Vagina (tissue), 2 donors: ENCODE measurements around the gene KRTAP10-1. TPM values are rescaled to one million over a fixed set of nuclear protein-coding genes. Genes with fewer than 3 reads are reported as not detected.
A peak's percentile ranks its signal among the peaks of the same experiment; 100 is the strongest.

Source experiments
- DNase-seq, 2 donors: peaks; one replicate each; pipeline ENCODE4 v3.0.0-alpha.2; 2017; ENCODE audit errors: extremely low spot score in 2 of 2
- H3K27ac ChIP-seq: fragments of 200-600 bp; sonication (generic); one replicate; pipeline ENCODE4 v1.5.1; 2019
- H3K27me3 ChIP-seq: fragments of 200-600 bp; sonication (generic); one replicate; pipeline ENCODE4 v1.5.1; 2019
- H3K36me3 ChIP-seq, 2 donors: fragments of 200-600 bp; sonication (generic); one replicate each; pipeline ENCODE4 v1.5.1; 2017 to 2019
- H3K4me1 ChIP-seq: fragments of 200-600 bp; sonication (generic); one replicate; pipeline ENCODE4 v1.5.1; 2019
- H3K4me3 ChIP-seq, 2 donors: fragments of 200-600 bp; sonication (generic); 1 replicate in 1 of 2; 2 replicates in 1 of 2; pipeline ENCODE4 v1.5.1; 2016 to 2019
- H3K9me3 ChIP-seq: fragments of 200-600 bp; sonication (generic); one replicate; pipeline ENCODE4 v1.5.1; 2019
- POLR2A ChIP-seq, 2 donors: fragments of 450-650 bp; IDR thresholded peaks; one replicate each; pipeline ENCODE4 v1.6.1; 2017; ENCODE audit warnings: antibody characterized with exemption in 2 of 2, mild to moderate bottlenecking in 2 of 2, moderate library complexity in 2 of 2
- POLR2AphosphoS5 ChIP-seq, 2 donors: sonication (generic); formaldehyde crosslinking; IDR thresholded peaks; one replicate each; pipeline ENCODE4 v1.9.0; 2017; ENCODE audit warnings: antibody characterized with exemption in 2 of 2, mild to moderate bottlenecking in 2 of 2, low read depth in 1 of 2; ENCODE audit not compliant: insufficient read depth in 1 of 2
- intact Hi-C: fragments of 100-400 bp; cut with DNase I; formaldehyde crosslinking; loops from one replicate; pipeline ENCODE4 v1.15.1; 2023
- total RNA-seq: library from RNA; depleted of rRNA; stranded (reverse); fragments of >200 nt; gene quantifications from one replicate; pipeline ENCODE4 v1.2.3, GENCODE V29; 2016
- TF ChIP-seq, protein P1 (sequence below), 3 experiments: fragments of 450-650 bp in 2 of 3; fragments of 200-600 bp in 1 of 3; sonication (generic) in 1 of 3; IDR thresholded peaks; one replicate each; pipeline ENCODE4 v1.5.1; 2017 to 2019; ENCODE audit warnings: antibody characterized with exemption in 3 of 3, mild to moderate bottlenecking in 2 of 3, moderate library complexity in 2 of 3

The KRTAP10-1 gene
- total RNA-seq, 1 donor from 2014 or later = not detected

DNA sequence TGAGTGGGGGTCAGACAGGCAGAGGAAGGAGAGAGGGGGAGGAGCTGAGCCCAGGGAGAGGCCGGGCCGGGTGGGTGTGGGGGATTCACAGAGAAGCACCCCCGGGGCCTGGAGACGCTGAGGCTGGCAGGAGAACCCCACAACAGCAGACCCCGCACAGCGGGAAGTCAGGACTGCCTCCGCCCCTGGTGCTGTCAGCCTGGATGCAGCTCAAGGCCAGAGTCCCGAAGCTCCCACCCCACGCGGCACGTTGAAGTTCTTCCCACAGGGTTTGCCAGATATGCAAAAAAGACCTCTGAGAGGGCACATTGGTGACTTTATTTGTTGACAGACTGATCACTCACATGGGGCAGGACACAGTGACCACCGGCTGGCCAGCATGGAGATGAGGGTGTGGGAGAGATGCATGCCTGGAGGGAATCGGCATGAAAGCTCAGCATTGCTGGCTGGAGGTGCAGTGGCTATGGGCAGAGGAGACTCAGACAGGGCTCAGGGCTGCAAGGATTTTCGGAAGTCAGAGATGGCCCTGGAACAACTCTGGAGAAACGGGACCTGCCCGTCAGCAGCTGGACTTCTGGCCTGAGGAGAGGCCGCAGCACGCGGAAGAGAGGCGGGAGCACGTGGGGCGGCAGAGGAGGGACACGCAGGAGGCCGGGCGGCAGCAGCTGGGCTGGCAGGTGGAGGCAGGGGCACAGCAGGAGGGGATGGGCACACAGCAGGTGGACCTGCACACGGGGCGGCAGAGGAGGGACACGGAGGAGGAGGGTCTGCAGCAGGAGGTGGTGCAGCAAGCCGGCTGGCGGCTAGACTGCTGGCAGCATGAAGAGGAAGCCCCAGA, 17.7 kb upstream of the KRTAP10-1 start:
- no peaks in the 10 kb centered on the region for H3K27me3 ChIP-seq
- no peak overlapping the region for H3K27ac ChIP-seq
- H3K4me1 ChIP-seq = no peaks in the 10 kb centered on the region
- peak in 1 of 2 donors; percentile 67 for DNase-seq
- TF ChIP-seq, protein P1, sequence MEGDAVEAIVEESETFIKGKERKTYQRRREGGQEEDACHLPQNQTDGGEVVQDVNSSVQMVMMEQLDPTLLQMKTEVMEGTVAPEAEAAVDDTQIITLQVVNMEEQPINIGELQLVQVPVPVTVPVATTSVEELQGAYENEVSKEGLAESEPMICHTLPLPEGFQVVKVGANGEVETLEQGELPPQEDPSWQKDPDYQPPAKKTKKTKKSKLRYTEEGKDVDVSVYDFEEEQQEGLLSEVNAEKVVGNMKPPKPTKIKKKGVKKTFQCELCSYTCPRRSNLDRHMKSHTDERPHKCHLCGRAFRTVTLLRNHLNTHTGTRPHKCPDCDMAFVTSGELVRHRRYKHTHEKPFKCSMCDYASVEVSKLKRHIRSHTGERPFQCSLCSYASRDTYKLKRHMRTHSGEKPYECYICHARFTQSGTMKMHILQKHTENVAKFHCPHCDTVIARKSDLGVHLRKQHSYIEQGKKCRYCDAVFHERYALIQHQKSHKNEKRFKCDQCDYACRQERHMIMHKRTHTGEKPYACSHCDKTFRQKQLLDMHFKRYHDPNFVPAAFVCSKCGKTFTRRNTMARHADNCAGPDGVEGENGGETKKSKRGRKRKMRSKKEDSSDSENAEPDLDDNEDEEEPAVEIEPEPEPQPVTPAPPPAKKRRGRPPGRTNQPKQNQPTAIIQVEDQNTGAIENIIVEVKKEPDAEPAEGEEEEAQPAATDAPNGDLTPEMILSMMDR (IDR thresholded peaks at IDR 0.05) = no peak
- TF ChIP-seq POLR2AphosphoS5 (IDR thresholded peaks at IDR 0.05; ENCODE audit: insufficient read depth in 1 of 2, low read depth in 1 of 2) = no peak
- no peak for TF ChIP-seq POLR2A (IDR thresholded peaks at IDR 0.05)
- H3K4me3 ChIP-seq = no peak overlapping the region
- no peaks in the 10 kb centered on the region for H3K36me3 ChIP-seq
- intact Hi-C loops = no loop called here
- no peaks in the 10 kb centered on the region for H3K9me3 ChIP-seq

- no peak overlapping the region for H3K4me3 ChIP-seq
- DNase-seq = peak in 1 of 2 donors; percentile 37
- no peaks in the 10 kb centered on the region for H3K9me3 ChIP-seq
- intact Hi-C loops = no loop called here
- H3K27me3 ChIP-seq = no peaks in the 10 kb centered on the region
- H3K36me3 ChIP-seq = no peaks in the 10 kb centered on the region
- no peak for TF ChIP-seq POLR2A (IDR thresholded peaks at IDR 0.05)
- TF ChIP-seq, protein P1 (IDR thresholded peaks at IDR 0.05) = no peak
- TF ChIP-seq POLR2AphosphoS5 (IDR thresholded peaks at IDR 0.05; ENCODE audit: insufficient read depth in 1 of 2, low read depth in 1 of 2) = no peak
- no peaks in the 10 kb centered on the region for H3K4me1 ChIP-seq
- H3K27ac ChIP-seq = no peak overlapping the region
These were observed 16.9 kb upstream of the KRTAP10-1 start for GRCh38 chr21:44556879-44557278.

- Histone ChIP-seq H3K4me3 (no peak overlapping the region), H3K27ac (no peak overlapping the region), H3K27me3 (no peaks in the 10 kb centered on the region), H3K36me3 (no peaks in the 10 kb centered on the region), H3K9me3 (no peaks in the 10 kb centered on the region), H3K4me1 (no peaks in the 10 kb centered on the region)
- TF ChIP-seq POLR2AphosphoS5 (IDR thresholded peaks at IDR 0.05; ENCODE audit: insufficient read depth in 1 of 2, low read depth in 1 of 2) (no peak), POLR2A (IDR thresholded peaks at IDR 0.05) (no peak)
- TF ChIP-seq, protein P1 (IDR thresholded peaks at IDR 0.05) = no peak
- intact Hi-C loops = no loop called here
- peak; percentile 62 to 91 for DNase-seq
These were observed 15.3 kb upstream of the KRTAP10-1 start for GRCh38 chr21:44555200-44555875.

GRCh38 chr21:44552681-44553080, 12.7 kb upstream of the KRTAP10-1 start:
- intact Hi-C loops = no loop called here
- Histone ChIP-seq H3K27me3 (no peaks in the 10 kb centered on the region), H3K9me3 (no peaks in the 10 kb centered on the region), H3K4me3 (no peak overlapping the region), H3K36me3 (no peaks in the 10 kb centered on the region), H3K27ac (no peak overlapping the region), H3K4me1 (no peaks in the 10 kb centered on the region)
- no peak for TF ChIP-seq POLR2AphosphoS5 (IDR thresholded peaks at IDR 0.05; ENCODE audit: insufficient read depth in 1 of 2, low read depth in 1 of 2)
- TF ChIP-seq, protein P1 (IDR thresholded peaks at IDR 0.05) = no peak
- no peak for TF ChIP-seq POLR2A (IDR thresholded peaks at IDR 0.05)
- peak; percentile 64 to 67 for DNase-seq
